K562 (cell line): Measurements from ENCODE around the gene PPM1D.

Source experiments
- CHCHD3 ChIP-seq: fragments of 250-450 bp; sonication (Bioruptor Pico); IDR thresholded peaks from 2 replicates; pipeline ENCODE4 v2.1.2; 2022; ENCODE audit warnings: mild to moderate bottlenecking
- CTCF ChIP-seq, 3 experiments: IDR thresholded peaks in 2 of 3; conservative IDR thresholded peaks in 1 of 3; 2 replicates each; pipeline ENCODE4 v1.5.1; 2011 to 2012; ENCODE audit warnings: low read length in 3 of 3, mild to moderate bottlenecking in 3 of 3, control low read depth in 2 of 3, improper control_type of control experiment in 1 of 3, inconsistent platforms in 1 of 3, low read depth in 1 of 3, mixed read lengths in 1 of 3, moderate library complexity in 1 of 3; ENCODE audit not compliant: insufficient read depth in 2 of 3
- HCFC1 ChIP-seq: IDR thresholded peaks from 2 replicates; pipeline ENCODE4 v1.6.1; 2012; ENCODE audit warnings: low read depth, low read length, improper control_type of control experiment
- IRF9 ChIP-seq: fragments of 450-650 bp; IDR thresholded peaks from 2 replicates; pipeline ENCODE4 v1.6.1; 2016; ENCODE audit warnings: missing biosample characterization, missing genetic modification characterization
- NR1H2 ChIP-seq: sonication (generic); formaldehyde crosslinking; IDR thresholded peaks from 2 replicates; pipeline ENCODE4 v1.4.0; 2020; ENCODE audit warnings: mild to moderate bottlenecking, missing genetic modification reagents
- POLR2A ChIP-seq: fragments of 450-650 bp; conservative IDR thresholded peaks from 2 replicates; pipeline ENCODE4 v1.6.1; 2016
- SAFB ChIP-seq: fragments of 200-400 bp; formaldehyde crosslinking; IDR thresholded peaks from 2 replicates; pipeline ENCODE4 v1.6.1; 2017; ENCODE audit warnings: low read depth, low read length, borderline replicate concordance
- SRF ChIP-seq, 2 experiments: fragments of 250-450, 450-650 bp in 1 of 2; sonication (Bioruptor Pico) in 1 of 2; sonication (generic) in 1 of 2; formaldehyde crosslinking; IDR thresholded peaks; 2 replicates each; pipeline versions ENCODE4 v1.5.0 to v1.5.1; 2020 to 2022; ENCODE audit warnings: mild to moderate bottlenecking in 1 of 2, missing genetic modification reagents in 1 of 2
- ZNF174 ChIP-seq: fragments of 250-450 bp; sonication (Bioruptor Pico); IDR thresholded peaks from 2 replicates; pipeline ENCODE4 v1.4.0; 2020; ENCODE audit warnings: mild to moderate bottlenecking

- no peak for TF ChIP-seq IRF9 (tag)
- no peak for TF ChIP-seq NR1H2 (CRISPR knock-in tag)
- TF ChIP-seq HCFC1 = no peak
- TF ChIP-seq CTCF (IDR thresholded peaks at IDR 0.05 in 2 of 3, conservative IDR thresholded peaks at IDR 0.05 in 1 of 3; ENCODE audit: insufficient read depth in 2 of 3, low read depth in 1 of 3, low read length in 3 of 3) = no peak
- TF ChIP-seq POLR2A = no peak
- no peak for TF ChIP-seq CHCHD3 (CRISPR knock-in tag)
- no peak for TF ChIP-seq SAFB
- TF ChIP-seq ZNF174 (CRISPR knock-in tag) = no peak
- no peak for TF ChIP-seq SRF (CRISPR knock-in tag; IDR thresholded peaks at IDR 0.05)
Measured at GRCh38 chr17:60637683-60638082, 37.7 kb downstream of the PPM1D start.
